Left lung (tissue), 10 donors: ENCODE data around the gene SLMAP. TPM values are rescaled to one million over a fixed set of nuclear protein-coding genes. Genes with fewer than 3 reads are reported as not detected.

Source experiments
- ATAC-seq: fragments of 200-7000 bp; cut with Tn5 transposase; one replicate; pipeline ENCODE4 v1.9.1; 2020; ENCODE audit warnings: moderate library complexity
- DNase-seq, 4 donors: peaks; one replicate each; pipeline ENCODE4 v3.0.0-alpha.2; 2013 to 2020
- H3K27ac ChIP-seq, 2 donors: fragments of 200-600 bp; sonication (generic) in 1 of 2; one replicate each; pipeline versions ENCODE4 v1.5.0 to v1.8.0; 2020 to 2021
- H3K27me3 ChIP-seq, 2 donors: fragments of 200-600 bp; sonication (generic) in 1 of 2; one replicate each; pipeline versions ENCODE4 v1.5.0 to v1.8.0; 2020 to 2021
- H3K36me3 ChIP-seq, 2 donors: fragments of 200-600 bp; sonication (generic) in 1 of 2; one replicate each; pipeline versions ENCODE4 v1.5.0 to v1.8.0; 2020 to 2021
- H3K4me1 ChIP-seq, 2 donors: fragments of 200-600 bp; one replicate each; pipeline ENCODE4 v1.8.0; 2021
- H3K4me3 ChIP-seq, 2 donors: fragments of 200-600 bp; sonication (generic) in 1 of 2; one replicate each; pipeline versions ENCODE4 v1.5.0 to v1.8.0; 2020 to 2021; ENCODE audit warnings: mild to moderate bottlenecking in 1 of 2
- H3K9me3 ChIP-seq, 2 donors: fragments of 200-600 bp; sonication (generic) in 1 of 2; one replicate each; pipeline versions ENCODE4 v1.5.0 to v1.8.0; 2020 to 2021
- CTCF ChIP-seq, 2 donors: fragments of 200-600 bp; sonication (generic) in 1 of 2; IDR thresholded peaks; one replicate each; pipeline versions ENCODE4 v1.5.0 to v1.8.0; 2021; ENCODE audit warnings: antibody characterized with exemption in 2 of 2
- intact Hi-C, 2 donors: fragments of 100-400 bp; cut with DNase I; formaldehyde crosslinking; loops; one replicate each; pipeline versions ENCODE4 v1.11.2 to v1.14.2; 2022
- polyA plus RNA-seq, 6 donors: library from polyadenylated mRNA; unstranded; fragments of 120-200 nt; gene quantifications; one replicate each; pipeline ENCODE4 v1.2.1, GENCODE V29; 2013; ENCODE audit not compliant: insufficient read length in 6 of 6
- total RNA-seq, 2 donors: library from RNA; stranded (reverse); fragmentation: NEBNext Ultra II Directional; extraction: Animal tissue kit (Norgen Biotek cat#: 25700); gene quantifications; one replicate each; pipeline ENCODE4 v1.2.1, GENCODE V29; 2021
- donor health status: DM: no; HTN: yes; CAD: no.
- donor health status: DM: no; HTN: no; CAD: no.

The SLMAP gene
- total and polyA plus RNA-seq, 8 donors = 43.1 to 65.3 (median 56.3) TPM

GRCh38 chr3:57927916-57928315 lies 171.8 kb downstream of the SLMAP start:
- H3K36me3 ChIP-seq = peaks cover 0 to 46% of the 10 kb centered on the region in 2 donors
- no peaks in the 10 kb centered on the region for H3K4me1 ChIP-seq
- TF ChIP-seq CTCF (IDR thresholded peaks at IDR 0.05) = no peak
- no peak overlapping the region for H3K27ac ChIP-seq
- H3K27me3 ChIP-seq = no peaks in the 10 kb centered on the region
- no peak overlapping the region for H3K4me3 ChIP-seq
- H3K9me3 ChIP-seq = no peaks in the 10 kb centered on the region
- no peak for ATAC-seq
- no peak for DNase-seq
- intact Hi-C loops = no loop called here

- Histone ChIP-seq H3K27me3 (no peaks in the 10 kb centered on the region), H3K4me3 (no peak overlapping the region), H3K9me3 (no peaks in the 10 kb centered on the region), H3K4me1 (no peaks in the 10 kb centered on the region), H3K36me3 (peaks cover 0 to 42% of the 10 kb centered on the region in 2 donors), H3K27ac (no peak overlapping the region)
- no peak for ATAC-seq
- DNase-seq = no peak
- TF ChIP-seq CTCF (IDR thresholded peaks at IDR 0.05) = no peak
- intact Hi-C loops = no loop called here
Observed at GRCh38 chr3:57928511-57928910, 172.4 kb downstream of the SLMAP start.

GRCh38 chr3:57929988-57930387 lies 173.9 kb downstream of the SLMAP start:
- Histone ChIP-seq H3K27me3 (no peaks in the 10 kb centered on the region), H3K4me1 (no peaks in the 10 kb centered on the region), H3K36me3 (peaks cover 0 to 35% of the 10 kb centered on the region in 2 donors), H3K27ac (no peak overlapping the region), H3K4me3 (no peak overlapping the region), H3K9me3 (no peaks in the 10 kb centered on the region)
- no peak for TF ChIP-seq CTCF (IDR thresholded peaks at IDR 0.05)
- ATAC-seq (no peak), DNase-seq (no peak)
- intact Hi-C loops = no loop called here

- no peak for TF ChIP-seq CTCF (IDR thresholded peaks at IDR 0.05)
- intact Hi-C loops = no loop called here
- DNase-seq (no peak), ATAC-seq (no peak)
- peaks cover 0 to 14% of the 10 kb centered on the region in 2 donors for H3K36me3 ChIP-seq
- no peaks in the 10 kb centered on the region for H3K9me3 ChIP-seq
- no peaks in the 10 kb centered on the region for H3K27me3 ChIP-seq
- H3K27ac ChIP-seq = no peak overlapping the region
- H3K4me3 ChIP-seq = no peak overlapping the region
- no peaks in the 10 kb centered on the region for H3K4me1 ChIP-seq
Observed at GRCh38 chr3:57933602-57934001, 177.5 kb downstream of the SLMAP start.

- Histone ChIP-seq H3K4me3 (no peak overlapping the region), H3K36me3 (peaks cover 0 to 14% of the 10 kb centered on the region in 2 donors), H3K27me3 (no peaks in the 10 kb centered on the region), H3K27ac (no peak overlapping the region), H3K9me3 (no peaks in the 10 kb centered on the region), H3K4me1 (no peaks in the 10 kb centered on the region)
- DNase-seq (no peak), ATAC-seq (no peak)
- TF ChIP-seq CTCF (IDR thresholded peaks at IDR 0.05) = no peak
- intact Hi-C loops = no loop called here
Observed at GRCh38 chr3:57934373-57934772, 178.3 kb downstream of the SLMAP start.
